IMR-90 (cell line): Measurements from ENCODE around the gene ANKMY1. TPM values are rescaled to one million over a fixed set of nuclear protein-coding genes. Genes with fewer than 3 reads are reported as not detected.

Experiments
- ATAC-seq: fragments of 200-7000 bp; cut with Tn5 transposase; 2 replicates; pipeline ENCODE4 v1.9.1; 2020; ENCODE audit warnings: low read depth, mild to moderate bottlenecking, moderate library complexity
- BruUV-seq: library from RNA; stranded (reverse); fragments of 400-500 nt; replicated peaks from 2 replicates; lab custom pipeline; 2021; lab: Mats Ljungman, UMichigan
- CTCF ChIA-PET: fragments of 300-600 bp; formaldehyde crosslinking; extraction: SDS; loops from one replicate; lab custom pipeline; 2021; ENCODE audit warnings: antibody characterized with exemption; lab: Yijun Ruan, JAX
- POLR2A ChIA-PET: fragments of 300-600 bp; sonication (Branson Sonifier 250); formaldehyde crosslinking; loops from one replicate; lab custom pipeline; 2022; ENCODE audit warnings: antibody characterized with exemption; ENCODE audit not compliant: unreplicated experiment; lab: Charles Lee
- DNase-seq: peaks from one replicate; pipeline ENCODE4 v3.0.0; 2013
- H2AFZ ChIP-seq: replicated peaks from 2 replicates; pipeline ENCODE3; 2013; ENCODE audit warnings: low read length, mild to moderate bottlenecking; ENCODE audit not compliant: poor library complexity
- H2AK5ac ChIP-seq: 2 replicates; pipeline ENCODE4 v1.6.1; 2013; ENCODE audit warnings: low read depth, low read length, inconsistent platforms
- H2AK9ac ChIP-seq: replicated peaks from 2 replicates; pipeline ENCODE3; 2013; ENCODE audit warnings: mild to moderate bottlenecking, low read depth, low read length, moderate library complexity; ENCODE audit not compliant: poor library complexity
- H2BK120ac ChIP-seq: 2 replicates; pipeline ENCODE4 v1.6.1; 2013; ENCODE audit warnings: low read depth, low read length, inconsistent platforms
- H2BK15ac ChIP-seq: 3 replicates; pipeline ENCODE4 v1.6.1; 2013; ENCODE audit warnings: low read depth, low read length, inconsistent platforms
- H2BK20ac ChIP-seq: 2 replicates; pipeline ENCODE4 v1.6.1; 2013; ENCODE audit warnings: low read depth, mild to moderate bottlenecking, inconsistent platforms, low read length, moderate library complexity
- H2BK5ac ChIP-seq: 2 replicates; pipeline ENCODE4 v1.6.1; 2013; ENCODE audit warnings: mild to moderate bottlenecking, low read depth, low read length, inconsistent platforms; ENCODE audit not compliant: poor library complexity, severe bottlenecking
- H3K14ac ChIP-seq: replicated peaks from 2 replicates; pipeline ENCODE4 v1.6.1; 2013; ENCODE audit warnings: low read depth, low read length, inconsistent platforms
- H3K18ac ChIP-seq: 2 replicates; pipeline ENCODE4 v1.6.1; 2013; ENCODE audit warnings: low read depth, low read length, control low read depth
- H3K23ac ChIP-seq: 2 replicates; pipeline ENCODE4 v1.6.1; 2013; ENCODE audit warnings: low read depth, low read length, inconsistent platforms
- H3K27ac ChIP-seq: 2 replicates; pipeline ENCODE4 v1.5.1; 2013; ENCODE audit warnings: mild to moderate bottlenecking, control low read depth, low read length; ENCODE audit not compliant: insufficient read depth
- H3K27me3 ChIP-seq: 2 replicates; pipeline ENCODE4 v1.6.1; 2013; ENCODE audit warnings: low read length; ENCODE audit not compliant: control insufficient read depth, insufficient read depth
- H3K36me3 ChIP-seq: 2 replicates; pipeline ENCODE4 v1.6.1; 2013; ENCODE audit warnings: low read length, mixed read lengths; ENCODE audit not compliant: control insufficient read depth, insufficient read depth
- H3K4ac ChIP-seq: 2 replicates; pipeline ENCODE4 v1.6.1; 2013; ENCODE audit warnings: low read depth, low read length, inconsistent platforms
- H3K4me1 ChIP-seq: 2 replicates; pipeline ENCODE4 v1.6.1; 2013; ENCODE audit warnings: low read length, mixed read lengths; ENCODE audit not compliant: control insufficient read depth, insufficient read depth
- H3K4me2 ChIP-seq: 2 replicates; pipeline ENCODE4 v1.6.1; 2013; ENCODE audit warnings: low read depth, mild to moderate bottlenecking, control low read depth, low read length, moderate library complexity
- H3K4me3 ChIP-seq: 2 replicates; pipeline ENCODE4 v1.5.1; 2013; ENCODE audit warnings: low read depth, mild to moderate bottlenecking, control low read depth, low read length, moderate library complexity; ENCODE audit not compliant: insufficient read depth
- H3K56ac ChIP-seq: 2 replicates; pipeline ENCODE4 v1.6.1; 2013; ENCODE audit warnings: low read length, inconsistent platforms; ENCODE audit not compliant: insufficient read depth; ENCODE audit errors: extremely low read depth
- H3K79me1 ChIP-seq, 2 experiments: 2 replicates each; pipeline ENCODE4 v1.6.1; 2013; ENCODE audit warnings: low read length in 2 of 2, inconsistent platforms in 1 of 2, low read depth in 1 of 2
- H3K9ac ChIP-seq: 2 replicates; pipeline ENCODE4 v1.6.1; 2013; ENCODE audit warnings: low read depth, low read length, control low read depth
- H3K9me1 ChIP-seq: 2 replicates; pipeline ENCODE4 v1.6.1; 2013; ENCODE audit warnings: low read length, inconsistent platforms; ENCODE audit not compliant: insufficient read depth
- H3K9me3 ChIP-seq: 2 replicates; pipeline ENCODE4 v1.6.1; 2013; ENCODE audit warnings: low read length; ENCODE audit not compliant: control insufficient read depth, insufficient read depth
- H4K20me1 ChIP-seq: 2 replicates; pipeline ENCODE4 v1.6.1; 2013; ENCODE audit warnings: low read length, inconsistent platforms; ENCODE audit not compliant: insufficient read depth
- H4K5ac ChIP-seq: 2 replicates; pipeline ENCODE4 v1.6.1; 2013; ENCODE audit warnings: mild to moderate bottlenecking, low read depth, low read length, control low read depth
- H4K8ac ChIP-seq, 2 experiments: 2 replicates each; pipeline ENCODE4 v1.6.1; 2013; ENCODE audit warnings: low read depth in 2 of 2, low read length in 2 of 2, control low read depth in 1 of 2, inconsistent platforms in 1 of 2
- H4K91ac ChIP-seq: 2 replicates; pipeline ENCODE4 v1.6.1; 2013; ENCODE audit warnings: low read depth, low read length, inconsistent platforms; ENCODE audit not compliant: insufficient read depth
- BHLHE40 ChIP-seq: fragments of 150-350 bp; IDR thresholded peaks from 2 replicates; pipeline ENCODE4 v1.6.1; 2016; ENCODE audit warnings: mild to moderate bottlenecking, low read depth, low read length
- CTCF ChIP-seq: conservative IDR thresholded peaks from 2 replicates; pipeline ENCODE4 v1.5.1; 2012; ENCODE audit warnings: mild to moderate bottlenecking, low read depth, low read length, improper control_type of control experiment
- ELK1 ChIP-seq: fragments of 150-350 bp; IDR thresholded peaks from 2 replicates; pipeline ENCODE4 v1.6.1; 2016; ENCODE audit warnings: low read depth, mild to moderate bottlenecking, low read length, moderate library complexity, borderline replicate concordance
- FOS ChIP-seq: fragments of 150-350 bp; IDR thresholded peaks from 2 replicates; pipeline ENCODE4 v1.6.1; 2016; ENCODE audit warnings: low read depth, low read length
- NFE2L2 ChIP-seq: fragments of 150-350 bp; IDR thresholded peaks from 2 replicates; pipeline ENCODE4 v1.6.1; 2016; ENCODE audit warnings: low read depth, mild to moderate bottlenecking, low read length
- RAD21 ChIP-seq: IDR thresholded peaks from 2 replicates; pipeline ENCODE4 v1.6.1; 2012; ENCODE audit warnings: low read length, improper control_type of control experiment
- SMC3 ChIP-seq: fragments of 150-350 bp; IDR thresholded peaks from 2 replicates; pipeline ENCODE4 v1.6.1; 2016; ENCODE audit warnings: low read depth, mild to moderate bottlenecking, antibody characterized with exemption, low read length, moderate library complexity
- WGBS, 2 experiments: methylation state at CpG; one replicate each; pipeline versions ENCODE4 v1.1.5 to v1.1.7; 2013; ENCODE audit warnings: missing lambda C conversion rate in 2 of 2; ENCODE audit not compliant: insufficient read length in 1 of 2; ENCODE audit errors: extremely low coverage in 2 of 2; 5-methylcytosine and 5-hydroxymethylcytosine counted together
- dilution Hi-C: fragments of 300-500 bp; cut with HindIII; formaldehyde crosslinking; loops from one replicate; pipeline ENCODE4 v1.14.3; 2018; ENCODE audit warnings: low sequenced_read_pairs; ENCODE audit not compliant: unreplicated experiment
- in situ Hi-C: fragments of 300-500 bp; cut with MboI; formaldehyde crosslinking; loops from 3 replicates; pipeline ENCODE4 v1.14.3; 2019; ENCODE audit warnings: low sequenced_read_pairs, inconsistent platforms, mixed read lengths
- intact Hi-C: fragments of 100-400 bp; cut with micrococcal nuclease; formaldehyde crosslinking; loops from 2 replicates; pipeline ENCODE4 v1.10.0; 2022
- polyA plus RNA-seq, 3 experiments: library from polyadenylated mRNA; depleted of rRNA; stranded (reverse); fragments of >200 nt; gene quantifications; 2 replicates each; pipeline ENCODE4 v1.2.3, GENCODE V29; 2012; ENCODE audit warnings: low replicate concordance in 1 of 3
- total RNA-seq: library from RNA; depleted of rRNA; stranded (reverse); fragments of >200 nt; gene quantifications from 2 replicates; pipeline ENCODE4 v1.2.3, GENCODE V29; 2012

Gene ANKMY1
- total and polyA plus RNA-seq, 2 of the 4 experiments (the other 2 are of a cell fraction) = 2.9 to 5.5 TPM

- H3K9ac ChIP-seq = no peak overlapping the region
- no peaks in the 10 kb centered on the region for H3K9me3 ChIP-seq
- H4K5ac ChIP-seq = no peak overlapping the region
- H2BK5ac ChIP-seq = no peak overlapping the region
- H3K79me1 ChIP-seq = no peaks in the 10 kb centered on the region
- no peak overlapping the region for H3K27ac ChIP-seq
- peaks cover 8% of the 10 kb centered on the region for H3K36me3 ChIP-seq
- H3K56ac ChIP-seq = no peak overlapping the region
- no peak overlapping the region for H2AK9ac ChIP-seq
- no peak overlapping the region for H2BK15ac ChIP-seq
- H2AK5ac ChIP-seq = no peak overlapping the region
- no peak overlapping the region for H3K4ac ChIP-seq
- H4K91ac ChIP-seq = no peak overlapping the region
- H3K14ac ChIP-seq = no peak overlapping the region
- CTCF ChIA-PET = interaction anchor here (1.1 kb wide), 1 partner anchor 18 kb away, joined by 4 read pairs; the partner anchor contains the start of gene CAPN10
- H3K27me3 ChIP-seq = no peaks in the 10 kb centered on the region
- dilution Hi-C loops = no loop called here
- DNase-seq (peak; percentile 49), ATAC-seq (peak; percentile 93)
- H4K8ac ChIP-seq = no peak overlapping the region
- intact Hi-C loops = no loop called here
- BruUV-seq = no TSS peak
- H3K4me3 ChIP-seq = no peak overlapping the region
- H2BK20ac ChIP-seq = no peak overlapping the region
- H2AFZ ChIP-seq = no peak overlapping the region
- no peak overlapping the region for H3K23ac ChIP-seq
- 20% methylated on average over 2 of the region's 11 CpGs; no CpG with 5 or more reads in 1 of the 2 experiments for WGBS, 2 experiments
- TF ChIP-seq FOS (no peak), SMC3 (peak; percentile 25; the same call in 1 of the 2 replicates), BHLHE40 (no peak), CTCF (peak; percentile 50), ELK1 (no peak), RAD21 (peak; percentile 45), NFE2L2 (no peak)
- no peaks in the 10 kb centered on the region for H3K4me1 ChIP-seq
- H3K4me2 ChIP-seq = no peak overlapping the region
- H4K20me1 ChIP-seq = no peaks in the 10 kb centered on the region
- H3K9me1 ChIP-seq = no peaks in the 10 kb centered on the region; the same call in 1 of the 2 replicates
- no peak overlapping the region for H3K18ac ChIP-seq
- in situ Hi-C loops = no loop called here
- no peak overlapping the region for H2BK120ac ChIP-seq
- POLR2A ChIA-PET = no interaction called here
These were observed 46.6 kb upstream of the ANKMY1 start for GRCh38 chr2:240604291-240604938.
